HG03565 (cell line): ENCODE results near the gene LRP6.
A peak's percentile ranks its signal among the peaks of the same experiment; 100 is the strongest.
"Not testable (repeated sequence)": the region's sequence is repeated elsewhere in the genome, so short reads cannot be mapped to it uniquely, and the experiment has no call there.

ENCODE experiments used
- ATAC-seq: cut with Tn5 transposase; IDR thresholded peaks from one replicate; pipeline ENCODE4 v1.9.1; 2021; ENCODE audit warnings: mild to moderate bottlenecking, moderate library complexity; ENCODE audit not compliant: unreplicated experiment

LRP6 gene

DNA sequence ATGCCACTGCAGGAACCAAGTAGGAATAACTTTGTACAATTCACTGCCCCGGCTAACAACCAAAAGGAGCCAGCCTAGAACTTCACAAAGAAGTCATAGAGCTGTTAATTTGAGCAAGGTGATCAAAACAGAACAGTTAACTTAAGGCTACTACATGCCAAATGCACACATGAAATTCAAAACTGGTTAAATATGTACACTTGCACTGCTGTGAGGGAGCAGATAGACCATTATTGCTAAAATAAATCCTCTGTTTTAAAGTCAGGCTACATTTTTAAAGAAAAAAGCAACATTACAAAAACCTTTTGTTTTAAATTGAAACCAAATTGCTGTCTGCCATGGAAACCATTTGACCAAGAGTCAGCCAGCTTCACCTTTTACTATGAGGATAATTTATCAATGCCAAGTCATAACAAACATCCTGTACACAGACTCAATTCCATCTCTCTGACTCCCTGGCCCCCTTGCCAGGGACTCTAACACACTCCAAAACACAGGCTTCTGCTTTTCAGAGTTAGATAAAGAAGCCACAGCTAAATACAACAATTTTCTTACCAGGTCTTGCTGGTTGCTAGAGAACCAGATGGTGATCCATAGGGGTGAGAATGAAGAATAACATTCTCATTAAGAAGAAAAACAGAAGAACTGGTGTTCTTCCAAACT lies 84.0 kb downstream of the LRP6 start:
- no peak for ATAC-seq

DNA sequence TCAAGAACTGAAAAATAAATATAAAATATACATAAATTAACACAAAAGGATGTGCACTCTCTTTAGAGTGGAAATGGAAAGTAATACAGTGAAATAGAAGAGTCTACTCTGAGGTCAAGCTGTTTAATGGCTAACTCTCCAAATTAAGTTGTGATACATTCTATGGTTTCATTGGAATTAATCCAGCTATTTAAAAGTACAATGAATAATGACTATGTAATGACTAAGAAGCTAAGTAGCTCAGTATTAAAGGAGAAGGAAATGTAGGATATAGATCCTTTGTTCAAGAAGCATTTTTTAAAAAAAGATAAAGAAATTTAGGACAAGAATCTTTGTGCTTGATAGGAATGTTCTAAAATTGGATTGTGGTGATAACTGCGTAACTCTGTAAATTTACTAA lies 85.3 kb downstream of the LRP6 start:
- no peak for ATAC-seq

DNA sequence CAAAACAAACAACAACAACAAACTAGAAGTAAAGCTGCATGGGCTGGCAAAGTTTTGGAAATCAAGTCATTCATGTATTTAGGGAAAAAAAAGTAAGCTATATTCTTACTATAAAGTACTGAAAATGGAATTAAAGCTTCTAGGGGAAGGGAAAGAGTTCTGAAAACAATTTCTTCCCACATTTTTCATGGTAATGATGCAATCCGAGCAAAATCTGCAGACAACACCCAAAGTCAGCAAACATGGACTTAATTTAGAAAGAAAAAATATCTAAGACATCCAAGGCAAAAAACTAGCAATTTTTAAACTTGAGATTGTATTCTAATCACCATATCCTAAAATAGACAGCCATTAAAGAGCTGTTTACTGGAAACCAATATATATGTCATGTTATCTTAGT lies 86.3 kb downstream of the LRP6 start:
- ATAC-seq = no peak

DNA sequence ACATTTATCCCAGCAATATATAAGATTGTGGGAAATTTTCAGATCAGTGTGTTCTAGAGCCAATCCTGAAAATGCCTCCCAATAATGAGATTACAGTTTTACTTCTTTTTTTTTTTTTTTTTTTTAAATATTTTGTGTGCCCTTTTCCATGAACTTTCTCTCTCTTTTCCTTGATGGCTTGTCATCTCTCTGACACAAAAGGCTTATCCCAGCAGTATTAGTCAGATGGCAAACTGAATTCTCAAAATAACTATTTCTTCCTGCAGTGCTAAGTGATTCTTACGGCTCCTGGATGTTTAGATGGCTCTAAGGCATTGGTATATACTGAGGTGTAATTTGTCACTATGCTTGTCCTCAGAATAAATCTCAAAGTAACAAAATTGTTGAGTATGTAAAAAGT lies 86.7 kb downstream of the LRP6 start:
- no peak for ATAC-seq

DNA sequence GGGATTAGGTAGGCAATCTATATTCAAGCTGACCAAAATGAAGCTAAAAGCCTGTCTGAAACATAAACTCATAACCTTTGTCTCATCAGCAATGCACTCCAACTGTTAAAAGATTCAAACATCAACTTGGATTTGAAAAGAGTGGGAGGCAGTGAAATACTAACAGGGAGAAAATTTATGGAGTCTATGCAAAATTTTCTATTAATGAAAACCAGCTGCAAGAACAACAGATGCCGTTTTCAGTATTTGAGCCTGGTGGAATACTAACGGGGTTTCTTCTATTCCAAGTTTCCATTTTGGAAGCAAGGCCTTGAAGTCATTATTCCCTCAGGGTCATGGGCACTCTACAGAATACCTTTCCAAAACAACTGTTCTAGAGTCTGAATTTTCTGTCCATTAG lies 88.3 kb downstream of the LRP6 start:
- ATAC-seq = no peak

DNA sequence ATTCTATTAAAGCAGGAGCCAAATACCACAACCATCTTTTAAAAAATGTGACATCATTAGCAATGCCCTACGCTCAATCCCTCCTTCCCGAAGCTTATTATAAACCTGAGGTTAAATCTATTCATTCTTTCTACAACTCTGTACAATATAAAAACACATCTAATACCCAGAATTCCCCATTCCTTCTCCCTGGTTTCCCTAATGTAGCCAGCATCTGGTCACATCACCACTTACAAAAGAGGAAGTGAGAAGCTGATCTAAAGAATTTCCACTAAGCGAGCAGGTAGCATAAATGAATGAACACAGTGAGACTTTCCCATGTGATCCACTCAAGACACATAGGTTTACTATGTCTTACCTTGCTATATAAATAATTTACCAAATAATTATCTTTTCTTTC lies 90.4 kb downstream of the LRP6 start:
- ATAC-seq = no peak

DNA sequence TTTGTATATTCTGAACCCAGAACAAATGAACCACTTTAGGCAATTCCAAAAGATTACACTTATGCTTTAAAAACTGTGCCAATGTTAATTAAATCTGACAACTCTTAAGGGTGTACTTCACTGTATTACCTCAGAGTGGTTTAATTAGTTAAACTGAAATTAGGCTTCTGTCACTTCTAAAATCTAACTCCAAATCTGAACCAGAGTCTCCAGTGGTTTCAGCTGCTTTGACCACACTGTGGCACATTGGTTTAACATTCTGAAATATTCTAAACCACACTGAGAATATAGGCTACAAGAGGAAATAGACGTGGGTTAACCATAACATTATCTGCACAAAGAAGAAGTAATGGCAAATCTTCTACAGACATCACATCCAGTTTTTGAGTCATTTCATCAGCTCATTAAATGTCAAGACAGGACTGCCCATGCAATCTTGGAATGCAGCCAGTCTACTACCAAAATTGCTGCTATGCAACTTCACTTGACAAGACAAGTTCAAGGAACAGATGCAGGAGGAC lies 94.8 kb downstream of the LRP6 start:
- peak; percentile 82 for ATAC-seq

DNA sequence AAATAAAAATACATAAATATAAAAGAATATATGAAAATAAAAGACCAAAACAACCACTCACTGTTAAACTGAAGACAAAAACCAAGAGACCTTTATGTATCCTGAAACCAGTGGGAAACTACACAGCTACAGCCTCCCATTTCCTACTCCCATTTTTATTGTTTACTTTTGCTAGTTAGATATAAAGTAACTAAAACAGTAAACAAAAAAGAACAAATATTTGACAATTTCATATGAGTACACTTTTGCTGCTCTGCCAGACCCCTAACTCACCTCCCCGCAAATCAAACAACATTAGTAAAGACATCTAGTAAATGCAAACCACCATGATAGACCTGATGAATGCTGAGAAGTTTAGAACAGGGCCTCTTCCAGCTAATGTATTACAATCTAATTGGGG lies 99.0 kb downstream of the LRP6 start:
- no peak for ATAC-seq

DNA sequence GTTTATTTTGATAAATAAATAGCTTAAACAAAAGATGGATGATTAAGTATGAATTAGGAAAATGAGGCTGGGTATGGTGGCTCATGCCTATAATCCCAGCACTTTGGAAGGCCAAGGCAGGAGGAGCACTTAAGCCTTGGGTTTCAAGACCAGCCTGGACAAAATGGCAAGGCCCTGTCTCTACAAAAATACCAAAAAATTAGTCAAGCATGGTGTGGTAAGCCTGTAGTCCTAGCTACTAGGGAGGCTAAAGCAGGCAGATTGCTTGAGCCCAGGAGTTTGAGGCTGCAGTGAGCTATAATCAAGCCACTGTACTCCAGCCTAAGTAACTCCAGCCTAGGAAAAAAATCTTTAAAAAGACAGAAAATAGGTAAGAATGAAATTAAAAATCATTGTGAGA lies 100.1 kb downstream of the LRP6 start:
- no peak for ATAC-seq

DNA sequence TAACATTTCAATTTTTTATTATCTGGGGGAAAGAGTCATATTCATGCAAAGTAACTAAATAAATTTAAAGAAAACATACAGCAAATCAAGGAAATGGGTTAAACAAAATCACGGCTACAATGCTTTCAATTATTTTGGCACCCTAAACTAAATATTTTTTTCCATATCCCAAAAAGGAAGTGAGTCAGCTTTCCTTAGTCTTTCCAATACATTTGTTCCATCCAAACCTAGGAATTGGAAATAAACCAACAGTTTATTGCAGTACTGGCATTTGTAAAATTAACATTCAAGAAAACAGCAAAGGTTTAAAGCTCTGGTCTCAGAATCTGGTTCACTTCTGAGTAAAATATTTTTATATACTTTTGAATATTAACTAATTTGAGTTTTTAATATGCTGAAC lies 106.9 kb downstream of the LRP6 start:
- no peak for ATAC-seq

DNA sequence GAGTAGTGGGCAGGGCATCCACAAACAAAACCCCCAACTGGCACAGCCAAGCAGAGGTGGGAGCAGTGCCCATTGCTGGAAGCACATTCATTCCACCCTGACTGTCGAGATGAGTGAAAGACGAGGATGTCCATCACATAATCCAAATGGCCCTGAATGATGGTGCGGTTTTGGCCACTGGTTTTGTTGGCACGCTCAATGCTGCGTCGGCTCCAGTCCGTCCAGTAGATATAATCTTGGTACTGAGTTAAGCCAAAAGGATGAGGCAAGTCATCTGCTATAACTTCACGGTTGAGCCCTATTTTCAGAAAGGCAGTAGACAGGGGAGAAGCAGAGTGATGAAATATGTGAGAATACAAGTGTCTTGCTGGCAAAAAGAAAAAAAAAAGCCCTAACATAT lies 108.0 kb downstream of the LRP6 start:
- ATAC-seq = no peak

DNA sequence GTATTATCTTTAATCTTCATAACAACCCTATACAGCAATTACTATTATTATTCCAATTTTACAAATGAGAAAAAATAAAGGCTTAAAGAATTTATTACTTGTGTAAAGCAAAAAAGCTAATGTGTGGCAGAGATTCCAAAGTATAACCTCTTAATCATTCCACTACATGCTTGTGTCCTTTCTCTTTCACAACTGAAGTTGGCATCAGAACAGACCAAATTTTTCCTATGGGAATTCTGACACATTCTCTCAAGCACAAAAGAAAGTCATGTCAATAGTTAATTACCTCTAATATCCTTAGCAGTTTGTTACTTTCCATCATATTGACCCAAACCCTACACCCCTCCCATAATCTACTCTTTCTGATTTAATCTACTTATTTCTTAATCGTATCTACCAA lies 109.4 kb downstream of the LRP6 start:
- ATAC-seq = no peak

DNA sequence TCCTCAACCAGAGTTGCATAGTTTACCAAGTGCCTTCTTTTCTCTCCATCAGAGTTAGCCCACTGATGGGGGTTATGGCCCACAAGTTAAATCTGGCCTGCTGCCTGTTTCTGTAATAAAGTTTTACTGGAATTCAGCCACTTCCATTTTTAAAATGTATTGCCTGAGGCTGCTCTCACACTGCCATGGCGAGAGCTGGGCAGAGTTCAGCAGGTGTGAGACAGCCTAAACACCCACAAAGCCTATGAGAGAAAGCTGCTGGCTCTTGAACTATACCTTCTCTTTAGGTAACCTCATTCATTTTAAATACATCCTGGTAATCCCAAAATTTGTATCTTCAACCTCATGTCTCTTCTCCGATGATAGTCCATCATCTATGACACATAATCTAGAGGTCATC lies 110.0 kb downstream of the LRP6 start:
- no peak for ATAC-seq

DNA sequence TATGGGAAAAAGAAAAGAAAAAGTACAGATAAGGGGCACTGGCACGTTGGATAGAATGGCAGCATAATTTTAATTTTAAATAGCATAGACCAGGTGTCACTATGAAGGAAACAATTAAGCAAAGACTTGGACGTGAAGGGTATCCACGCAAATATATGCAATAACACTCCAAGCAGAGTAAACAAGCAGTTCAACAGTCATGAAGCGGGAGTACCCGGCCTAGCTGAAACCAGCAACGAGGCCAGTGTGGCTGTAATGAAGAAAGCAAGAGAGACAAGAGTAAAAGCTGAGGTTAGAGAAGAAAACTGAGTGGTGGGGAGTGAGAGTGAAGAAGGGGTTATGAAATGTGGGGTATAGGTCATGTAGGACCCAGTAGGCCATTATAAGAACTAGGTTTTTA lies 110.7 kb downstream of the LRP6 start:
- ATAC-seq = no peak

DNA sequence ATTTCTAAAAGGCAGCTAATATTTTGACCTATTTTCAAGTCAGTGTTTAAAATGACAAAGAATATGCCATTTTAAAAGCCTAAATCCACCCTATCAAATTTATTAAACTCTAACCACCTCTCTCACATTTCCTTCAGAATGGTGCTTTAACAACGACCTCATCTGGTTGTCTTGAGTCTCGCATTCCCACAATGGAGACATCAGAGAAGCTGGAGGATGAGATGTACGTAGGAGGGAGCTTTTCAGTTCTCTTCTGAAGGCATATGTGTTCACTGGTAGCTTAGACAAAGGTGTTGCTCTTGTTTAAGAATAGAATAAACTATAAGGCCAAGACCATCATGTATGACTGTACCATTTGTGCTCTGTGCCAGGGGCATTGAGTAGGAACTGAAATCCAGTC lies 113.2 kb downstream of the LRP6 start:
- no peak for ATAC-seq

DNA sequence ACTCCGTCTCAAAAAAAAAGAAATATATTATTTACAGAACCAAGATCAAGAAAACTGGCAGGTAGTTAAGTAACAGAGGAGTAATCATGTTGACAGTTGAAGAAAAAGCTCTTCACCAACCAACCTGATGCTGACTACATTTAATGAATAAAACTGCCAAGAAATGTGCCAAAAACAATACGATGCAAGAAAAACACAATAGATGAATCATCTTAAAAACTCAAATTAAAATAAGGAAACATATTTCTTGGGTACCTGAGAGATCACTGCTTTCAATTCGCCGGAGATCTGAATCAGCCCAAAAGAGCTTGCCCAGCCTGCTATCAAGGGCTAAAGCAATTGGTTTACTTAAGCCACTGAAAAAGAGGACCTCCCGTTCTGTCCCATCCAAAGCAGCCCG lies 119.7 kb downstream of the LRP6 start:
- no peak for ATAC-seq

DNA sequence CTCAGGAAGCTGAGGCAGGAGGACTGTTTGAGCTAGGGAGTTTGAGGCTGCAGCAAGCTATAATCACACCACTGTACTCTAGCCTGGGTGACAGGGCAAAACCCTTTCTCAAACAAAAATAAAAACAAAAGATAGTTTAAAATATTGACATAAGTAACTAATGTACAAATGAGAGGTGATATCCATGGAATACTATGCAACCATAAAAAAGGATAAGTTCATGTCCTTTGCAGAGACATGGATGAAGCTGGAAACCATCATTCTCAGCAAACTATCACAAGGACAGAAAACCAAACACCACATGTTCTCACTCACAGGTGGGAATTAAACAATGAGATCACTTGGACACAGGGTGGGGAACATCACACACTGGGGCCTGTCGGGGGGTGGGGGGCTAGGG lies 122.3 kb downstream of the LRP6 start:
- ATAC-seq = not testable (repeated sequence)

DNA sequence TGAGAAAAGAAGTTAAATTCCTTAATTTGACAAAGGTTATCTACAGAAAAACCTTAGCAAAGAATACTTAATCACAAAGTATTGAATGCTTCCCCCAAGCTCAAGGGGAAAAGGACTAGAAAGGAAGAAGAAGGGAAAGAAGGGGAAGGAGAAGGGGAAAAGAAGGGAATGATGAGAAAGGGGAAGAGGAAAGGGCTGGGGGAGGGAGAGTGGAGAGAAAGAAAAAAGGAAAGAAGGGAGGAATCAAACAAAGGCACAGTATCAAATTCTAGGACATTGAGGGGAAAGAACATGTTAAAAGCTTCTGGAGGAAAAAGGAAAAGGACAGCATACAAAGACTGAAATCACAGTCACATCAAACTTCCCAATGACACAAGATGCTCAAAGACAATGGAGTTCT lies 125.8 kb downstream of the LRP6 start:
- ATAC-seq = no peak

DNA sequence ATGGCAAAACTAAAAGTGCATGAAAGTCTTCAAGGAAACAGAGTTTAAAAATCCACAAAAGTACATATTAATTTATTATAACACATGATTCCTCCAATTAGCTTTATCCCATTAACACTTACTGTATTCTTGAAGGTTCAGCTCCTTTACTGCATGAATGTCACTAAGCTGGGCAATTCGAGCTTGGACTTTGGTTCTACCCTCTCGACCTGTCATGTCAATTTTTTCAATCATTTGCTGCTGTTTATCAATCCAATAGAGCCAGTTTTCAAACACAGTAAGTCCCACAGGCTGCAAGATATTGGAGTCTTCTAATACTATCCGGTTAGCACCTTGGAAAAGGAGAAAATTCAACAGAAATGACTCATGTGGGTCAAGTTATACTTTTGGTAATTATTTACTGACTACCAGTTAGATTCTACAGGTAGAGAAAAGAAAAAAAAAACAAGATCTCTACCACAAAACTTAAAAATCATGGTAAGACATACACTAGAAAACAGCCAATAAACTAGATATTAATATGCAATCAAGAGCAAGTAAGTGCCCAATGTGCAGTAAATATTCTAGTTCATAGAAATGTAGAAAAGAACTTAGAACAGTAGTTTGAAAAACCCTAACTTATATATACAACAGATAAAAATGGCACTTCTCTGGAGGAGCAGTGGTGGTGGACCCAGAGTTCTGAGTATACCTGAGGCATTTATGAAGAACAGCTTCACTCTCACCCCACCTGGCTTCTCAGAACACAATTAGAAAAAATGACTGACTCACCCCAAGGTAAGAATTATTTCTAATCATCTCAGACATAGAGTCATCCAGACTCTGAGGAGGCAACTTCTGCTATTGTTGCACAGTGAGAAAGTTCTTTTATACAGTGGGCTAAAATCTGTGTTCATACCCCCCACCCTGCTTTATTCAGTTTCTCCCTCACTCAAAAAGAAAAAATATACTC lies 128.4 kb downstream of the LRP6 start:
- no peak for ATAC-seq

DNA sequence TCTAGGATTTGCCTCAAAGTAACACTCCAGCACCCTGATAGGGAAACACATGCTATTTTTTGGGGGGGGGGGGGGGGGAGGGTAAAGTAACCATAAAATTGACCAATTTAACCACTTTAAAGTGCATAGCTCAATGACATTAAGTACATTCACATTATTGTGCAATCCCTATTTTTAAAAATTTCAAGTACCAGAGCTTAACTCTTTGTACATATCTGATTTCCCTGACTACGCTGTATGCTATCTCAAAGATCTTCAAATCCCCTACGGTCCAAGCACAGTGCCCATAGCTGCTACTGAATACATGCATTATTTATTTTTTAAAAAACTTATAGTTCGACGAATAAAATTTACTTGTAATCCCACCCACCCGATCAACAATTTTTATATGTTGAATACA lies 133.1 kb downstream of the LRP6 start:
- ATAC-seq = no peak

DNA sequence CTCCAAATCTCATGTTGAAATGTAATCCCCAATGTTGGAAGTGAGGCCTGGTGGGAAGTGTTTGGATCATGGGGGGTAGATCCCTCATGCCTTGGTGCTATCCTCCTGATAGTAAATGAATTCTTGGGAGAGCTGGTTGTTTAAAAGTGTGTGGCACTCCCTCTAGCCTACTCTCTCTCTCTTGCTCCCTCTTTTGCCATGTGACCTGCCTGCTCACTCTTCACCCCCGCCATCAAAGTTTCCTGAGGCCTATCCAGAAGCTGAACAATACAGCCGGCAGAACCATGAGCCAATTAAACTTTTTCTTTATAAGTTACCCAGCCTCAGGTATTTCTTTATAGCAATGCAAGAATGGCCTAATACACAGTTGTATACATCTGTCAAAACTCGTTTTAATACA lies 133.6 kb downstream of the LRP6 start:
- no peak for ATAC-seq

DNA sequence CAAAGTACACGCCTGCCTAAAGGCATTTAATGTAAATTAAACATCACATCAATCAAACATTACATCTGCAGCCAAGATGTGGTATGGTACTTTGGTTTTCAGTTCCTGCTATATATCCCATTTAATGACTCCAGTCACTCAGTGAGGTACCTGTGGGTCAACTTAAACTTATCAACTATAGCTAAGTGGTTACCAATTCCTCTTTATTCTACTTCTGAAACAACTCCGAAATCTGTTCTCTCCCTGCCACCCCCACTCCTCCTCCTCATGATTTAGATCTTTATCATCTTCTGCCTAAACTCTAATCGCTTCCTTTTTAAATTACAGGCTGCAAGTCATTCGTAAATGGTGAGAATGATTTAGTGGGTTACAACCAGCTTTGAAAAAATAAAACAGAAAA lies 138.2 kb downstream of the LRP6 start:
- no peak for ATAC-seq
